Ishikawa (cell line): ENCODE results near the gene PMEPA1.

Experiments
- CEBPB ChIP-seq: IDR thresholded peaks from 2 replicates; pipeline ENCODE4 v1.6.1; 2012
- CREB1 ChIP-seq: IDR thresholded peaks from 2 replicates; pipeline ENCODE4 v1.6.1; 2012; ENCODE audit warnings: low read depth
- EGR1 ChIP-seq: IDR thresholded peaks from 2 replicates; pipeline ENCODE4 v1.6.1; 2012
- EP300 ChIP-seq: IDR thresholded peaks from 2 replicates; pipeline ENCODE4 v1.6.1; 2012; ENCODE audit warnings: borderline replicate concordance
- FOXM1 ChIP-seq: IDR thresholded peaks from 2 replicates; pipeline ENCODE4 v1.6.1; 2012; ENCODE audit warnings: low read depth, borderline replicate concordance
- NFIC ChIP-seq: IDR thresholded peaks from 2 replicates; pipeline ENCODE4 v1.6.1; 2012
- RAD21 ChIP-seq: IDR thresholded peaks from 2 replicates; pipeline ENCODE4 v1.6.1; 2012; ENCODE audit warnings: low read depth
- TAF1 ChIP-seq: IDR thresholded peaks from 2 replicates; pipeline ENCODE4 v1.6.1; 2012; ENCODE audit warnings: low read depth, mild to moderate bottlenecking
- TEAD4 ChIP-seq: IDR thresholded peaks from 2 replicates; pipeline ENCODE4 v1.6.1; 2012
- YY1 ChIP-seq: IDR thresholded peaks from 2 replicates; pipeline ENCODE4 v1.6.1; 2012; ENCODE audit warnings: low read depth
- ZBTB7A ChIP-seq: IDR thresholded peaks from 2 replicates; pipeline ENCODE4 v1.6.1; 2012; ENCODE audit warnings: low read depth
- TF ChIP-seq, protein P1 (sequence below): IDR thresholded peaks from 2 replicates; pipeline ENCODE4 v1.6.1; 2012; ENCODE audit warnings: low read depth, mild to moderate bottlenecking
- TF ChIP-seq, protein P2 (sequence below): IDR thresholded peaks from 2 replicates; pipeline ENCODE4 v1.6.1; 2012
- TF ChIP-seq, protein P3 (sequence below): IDR thresholded peaks from 2 replicates; pipeline ENCODE4 v1.6.1; 2012

Gene PMEPA1

DNA sequence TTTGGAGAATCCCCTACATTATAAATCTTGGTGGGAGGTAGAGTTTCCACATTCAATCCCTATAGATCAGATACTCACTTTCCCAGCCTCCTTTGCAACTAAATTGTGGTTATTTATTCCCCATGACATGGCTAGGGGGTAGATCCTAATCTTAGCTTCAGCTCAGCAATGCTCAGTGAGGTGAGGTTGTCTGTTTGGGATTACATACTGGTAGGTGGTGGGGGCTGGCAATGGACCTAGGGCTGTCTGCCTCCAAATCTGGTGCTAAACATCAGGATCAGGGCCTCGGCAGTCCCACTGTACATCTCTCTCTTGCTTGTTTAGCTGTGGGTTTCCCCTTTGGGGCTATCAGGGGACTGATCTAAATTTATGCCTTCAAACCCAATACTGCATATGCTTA, 45.8 kb upstream of the PMEPA1 start:
- TF ChIP-seq RAD21 (no peak), ZBTB7A (no peak), TEAD4 (no peak)

DNA sequence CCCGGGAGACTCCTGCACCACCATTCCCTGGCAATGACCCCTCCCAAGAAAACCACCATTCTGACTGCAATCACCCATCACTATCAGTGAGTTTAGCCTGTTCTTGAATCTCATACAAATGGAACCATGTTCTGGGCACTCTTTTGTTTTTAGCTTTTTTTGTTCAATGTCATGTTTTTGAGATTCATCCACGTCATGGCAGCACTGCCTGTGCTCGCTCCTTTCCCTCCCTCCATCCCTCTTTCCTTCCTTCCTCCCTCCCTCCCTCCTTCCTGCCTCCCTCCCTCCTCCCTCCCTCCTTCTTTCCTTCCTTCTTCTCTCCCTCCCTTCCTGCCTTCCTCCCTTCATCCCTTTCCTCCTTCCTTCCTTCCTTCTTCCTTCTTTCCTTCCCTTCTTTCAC, 44.4 kb upstream of the PMEPA1 start:
- no peak for TF ChIP-seq EGR1
- no peak for TF ChIP-seq NFIC
- TF ChIP-seq EP300 = no peak
- TF ChIP-seq, protein P1, sequence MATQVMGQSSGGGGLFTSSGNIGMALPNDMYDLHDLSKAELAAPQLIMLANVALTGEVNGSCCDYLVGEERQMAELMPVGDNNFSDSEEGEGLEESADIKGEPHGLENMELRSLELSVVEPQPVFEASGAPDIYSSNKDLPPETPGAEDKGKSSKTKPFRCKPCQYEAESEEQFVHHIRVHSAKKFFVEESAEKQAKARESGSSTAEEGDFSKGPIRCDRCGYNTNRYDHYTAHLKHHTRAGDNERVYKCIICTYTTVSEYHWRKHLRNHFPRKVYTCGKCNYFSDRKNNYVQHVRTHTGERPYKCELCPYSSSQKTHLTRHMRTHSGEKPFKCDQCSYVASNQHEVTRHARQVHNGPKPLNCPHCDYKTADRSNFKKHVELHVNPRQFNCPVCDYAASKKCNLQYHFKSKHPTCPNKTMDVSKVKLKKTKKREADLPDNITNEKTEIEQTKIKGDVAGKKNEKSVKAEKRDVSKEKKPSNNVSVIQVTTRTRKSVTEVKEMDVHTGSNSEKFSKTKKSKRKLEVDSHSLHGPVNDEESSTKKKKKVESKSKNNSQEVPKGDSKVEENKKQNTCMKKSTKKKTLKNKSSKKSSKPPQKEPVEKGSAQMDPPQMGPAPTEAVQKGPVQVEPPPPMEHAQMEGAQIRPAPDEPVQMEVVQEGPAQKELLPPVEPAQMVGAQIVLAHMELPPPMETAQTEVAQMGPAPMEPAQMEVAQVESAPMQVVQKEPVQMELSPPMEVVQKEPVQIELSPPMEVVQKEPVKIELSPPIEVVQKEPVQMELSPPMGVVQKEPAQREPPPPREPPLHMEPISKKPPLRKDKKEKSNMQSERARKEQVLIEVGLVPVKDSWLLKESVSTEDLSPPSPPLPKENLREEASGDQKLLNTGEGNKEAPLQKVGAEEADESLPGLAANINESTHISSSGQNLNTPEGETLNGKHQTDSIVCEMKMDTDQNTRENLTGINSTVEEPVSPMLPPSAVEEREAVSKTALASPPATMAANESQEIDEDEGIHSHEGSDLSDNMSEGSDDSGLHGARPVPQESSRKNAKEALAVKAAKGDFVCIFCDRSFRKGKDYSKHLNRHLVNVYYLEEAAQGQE = no peak

DNA sequence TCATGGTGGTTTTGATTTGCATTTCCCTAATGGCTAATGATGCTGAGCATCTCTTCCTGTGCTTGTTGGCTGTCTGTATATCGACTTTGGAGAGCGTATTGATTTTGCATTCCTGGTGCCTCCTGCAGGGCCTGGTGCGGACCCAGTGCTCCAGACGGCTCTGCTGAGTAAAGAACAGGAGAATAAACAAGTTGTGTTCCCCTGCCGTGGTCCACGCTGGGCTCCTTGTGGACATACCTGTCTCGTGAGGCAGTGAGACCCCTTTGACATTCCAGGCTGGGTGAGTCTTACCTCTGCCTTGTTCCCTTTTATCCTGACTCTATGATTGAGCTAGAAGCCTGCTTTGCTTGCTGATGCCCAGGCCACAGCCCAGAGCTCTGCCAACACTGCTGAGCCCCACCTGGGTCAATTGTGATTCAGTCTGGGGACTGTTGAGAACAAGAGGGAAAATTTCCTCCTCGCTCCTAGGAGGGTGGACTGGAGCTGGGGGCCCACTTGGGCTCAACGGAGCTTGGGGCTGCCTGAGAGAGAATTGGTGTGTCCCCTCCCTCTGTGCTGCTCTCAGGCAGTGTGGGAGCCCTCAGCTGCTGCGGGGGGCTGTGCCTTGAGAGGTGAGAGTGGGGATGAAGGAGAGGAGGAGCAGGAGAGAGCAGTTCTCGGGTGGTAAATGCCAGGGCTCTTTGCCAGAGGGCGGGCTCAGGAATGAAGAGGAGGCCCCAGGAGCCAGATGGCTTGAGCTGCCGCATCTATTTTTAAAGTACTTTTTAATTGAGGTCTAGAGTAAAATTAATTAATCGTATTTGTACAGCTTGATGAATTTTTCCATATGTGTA, 43.7 kb upstream of the PMEPA1 start:
- TF ChIP-seq, protein P1 = no peak
- TF ChIP-seq TEAD4 (no peak), CREB1 (no peak)
- TF ChIP-seq, protein P2, sequence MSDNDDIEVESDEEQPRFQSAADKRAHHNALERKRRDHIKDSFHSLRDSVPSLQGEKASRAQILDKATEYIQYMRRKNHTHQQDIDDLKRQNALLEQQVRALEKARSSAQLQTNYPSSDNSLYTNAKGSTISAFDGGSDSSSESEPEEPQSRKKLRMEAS = no peak
- TF ChIP-seq, protein P3, sequence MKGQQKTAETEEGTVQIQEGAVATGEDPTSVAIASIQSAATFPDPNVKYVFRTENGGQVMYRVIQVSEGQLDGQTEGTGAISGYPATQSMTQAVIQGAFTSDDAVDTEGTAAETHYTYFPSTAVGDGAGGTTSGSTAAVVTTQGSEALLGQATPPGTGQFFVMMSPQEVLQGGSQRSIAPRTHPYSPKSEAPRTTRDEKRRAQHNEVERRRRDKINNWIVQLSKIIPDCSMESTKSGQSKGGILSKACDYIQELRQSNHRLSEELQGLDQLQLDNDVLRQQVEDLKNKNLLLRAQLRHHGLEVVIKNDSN = no peak

DNA sequence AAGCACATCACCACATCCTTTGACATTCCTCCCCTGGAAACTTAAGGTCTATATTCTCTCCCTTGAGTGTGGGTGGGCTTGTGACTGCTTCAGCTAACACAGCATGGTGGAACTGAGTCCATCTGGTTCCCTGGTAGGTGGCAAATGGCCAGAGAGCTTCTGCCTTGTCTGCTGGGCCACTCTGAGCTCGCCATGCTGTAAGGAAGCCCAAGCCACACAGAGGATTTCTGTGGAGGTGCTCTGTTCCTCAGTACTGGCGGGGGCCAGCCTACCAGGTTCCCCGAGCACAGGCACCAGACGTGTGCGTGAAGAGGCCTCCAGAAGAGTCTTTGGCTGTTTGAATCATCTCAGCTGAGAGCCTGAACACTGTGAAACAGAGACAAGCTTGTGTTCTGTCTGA, 41.6 kb upstream of the PMEPA1 start:
- TF ChIP-seq ZBTB7A (no peak), NFIC (no peak), TAF1 (no peak), RAD21 (no peak), EGR1 (no peak), CEBPB (no peak), CREB1 (no peak)
- TF ChIP-seq, protein P2 = no peak
- TF ChIP-seq, protein P3 = no peak

DNA sequence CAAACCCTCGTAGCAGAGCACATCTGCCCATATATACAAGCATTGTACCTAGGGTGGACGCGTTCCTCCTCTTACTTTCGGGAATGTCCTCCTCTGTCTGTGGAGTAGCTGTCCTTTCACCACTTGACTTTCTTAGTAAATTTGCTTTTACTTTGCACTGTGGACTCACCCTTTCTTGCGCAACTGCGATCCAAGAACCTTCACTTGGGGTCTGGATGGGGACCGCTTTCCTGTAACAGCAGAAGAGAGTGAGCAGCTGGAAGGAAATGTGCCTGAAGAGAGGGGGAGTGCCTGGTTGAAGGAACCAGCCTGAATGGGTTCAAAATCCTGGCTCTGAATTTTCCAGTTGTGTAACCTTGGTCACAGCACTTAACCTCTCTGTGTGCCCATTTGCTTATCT, 40.1 kb upstream of the PMEPA1 start:
- 0 out of 2 replicates have a peak, but pooled peaks have one; percentile 37 for TF ChIP-seq CEBPB
- TF ChIP-seq, protein P2 = no peak
- TF ChIP-seq EGR1 = no peak

DNA sequence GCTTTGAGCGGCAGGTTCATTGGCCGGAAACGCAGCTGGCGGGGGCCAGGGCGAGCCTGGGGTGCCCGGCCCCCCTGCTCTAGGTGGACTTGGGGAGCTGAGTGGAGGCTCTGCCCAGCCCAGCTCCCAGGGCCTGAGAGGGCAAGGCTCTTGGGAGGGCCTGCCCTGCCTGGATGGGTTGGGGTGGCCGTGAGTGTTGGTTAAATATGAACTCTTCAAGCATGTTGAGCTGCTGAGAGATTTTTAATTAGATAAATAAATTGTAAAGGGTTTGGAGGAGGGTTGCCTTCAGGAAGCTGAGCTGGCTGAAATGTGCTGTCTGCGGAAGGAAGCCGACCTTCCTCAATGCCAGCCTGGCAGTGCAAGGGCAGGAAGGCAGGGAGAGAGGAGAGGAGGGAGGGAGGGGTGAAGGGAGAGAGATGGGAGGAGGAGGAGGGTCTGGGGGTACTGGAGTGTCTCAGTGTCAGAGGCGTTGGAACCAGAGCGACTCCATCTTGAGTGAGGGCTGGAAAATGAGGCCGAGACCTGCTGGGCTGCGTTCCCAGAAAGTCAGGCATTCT, 39.4 kb upstream of the PMEPA1 start:
- TF ChIP-seq EP300 (no peak), NFIC (no peak), FOXM1 (no peak), CEBPB (no peak), YY1 (no peak), RAD21 (no peak), CREB1 (no peak), EGR1 (no peak)
- TF ChIP-seq, protein P3 = no peak
